Upper lobe of left lung (tissue), 6 donors: ENCODE measurements around the gene VCAM1. TPM values are rescaled to one million over a fixed set of nuclear protein-coding genes. Genes with fewer than 3 reads are reported as not detected.
A peak's percentile ranks its signal among the peaks of the same experiment; 100 is the strongest.
"Not testable (repeated sequence)": the region's sequence is repeated elsewhere in the genome, so short reads cannot be mapped to it uniquely, and the experiment has no call there.

Experiments
- ATAC-seq, 2 donors: fragments of 200-7000 bp; cut with Tn5 transposase; one replicate each; pipeline ENCODE4 v1.9.1; 2022; ENCODE audit warnings: mild to moderate bottlenecking in 2 of 2, moderate library complexity in 2 of 2; ENCODE audit not compliant: low FRiP score in 2 of 2
- DNase-seq, 2 donors: peaks; one replicate each; pipeline ENCODE4 v3.0.0-alpha.2; 2019 to 2020
- H3K27ac ChIP-seq, 4 donors: fragments of 200-600 bp; sonication (generic); one replicate each; pipeline ENCODE4 v1.5.1; 2016 to 2019
- H3K27me3 ChIP-seq, 4 donors: fragments of 200-600 bp; sonication (generic); one replicate each; pipeline ENCODE4 v1.5.1; 2017 to 2019
- H3K36me3 ChIP-seq, 4 donors: fragments of 200-600 bp; sonication (generic); one replicate each; pipeline ENCODE4 v1.5.1; 2016 to 2019
- H3K4me1 ChIP-seq, 4 donors: fragments of 200-600 bp; sonication (generic); one replicate each; pipeline ENCODE4 v1.5.1; 2018 to 2019
- H3K4me3 ChIP-seq, 4 donors: fragments of 200-600 bp; sonication (generic); one replicate each; pipeline ENCODE4 v1.5.1; 2017 to 2019; ENCODE audit warnings: mild to moderate bottlenecking in 2 of 4, moderate library complexity in 1 of 4
- H3K9me3 ChIP-seq, 4 donors: fragments of 200-600 bp; sonication (generic); one replicate each; pipeline ENCODE4 v1.5.1; 2018 to 2019
- EP300 ChIP-seq, 4 donors: sonication (generic); formaldehyde crosslinking; IDR thresholded peaks; one replicate each; pipeline ENCODE4 v1.5.1; 2017; ENCODE audit warnings: antibody characterized with exemption in 4 of 4, control low read depth in 2 of 4
- POLR2A ChIP-seq, 4 donors: fragments of 450-650 bp; IDR thresholded peaks; one replicate each; pipeline ENCODE4 v1.5.1; 2016 to 2017; ENCODE audit warnings: antibody characterized with exemption in 4 of 4, mild to moderate bottlenecking in 2 of 4
- POLR2AphosphoS5 ChIP-seq, 2 donors: sonication (generic); formaldehyde crosslinking; IDR thresholded peaks; one replicate each; pipeline ENCODE4 v1.5.1; 2017; ENCODE audit warnings: antibody characterized with exemption in 2 of 2
- WGBS, 2 donors: methylation state at CpG; one replicate each; pipeline ENCODE4 v1.1.5; 2017 to 2018; 5-methylcytosine and 5-hydroxymethylcytosine counted together
- total RNA-seq, 6 donors: library from RNA; depleted of rRNA in 4 of 6; stranded (reverse); fragments of >200 nt in 4 of 6; gene quantifications; one replicate each; pipeline versions ENCODE4 v1.1.0 to v1.2.1, GENCODE V29; 2016 to 2021
- TF ChIP-seq, protein P1 (sequence below), 6 experiments: fragments of 450-650 bp in 4 of 6; fragments of 200-600 bp in 2 of 6; sonication (generic) in 2 of 6; IDR thresholded peaks; one replicate each; pipeline ENCODE4 v1.5.1; 2016 to 2019; ENCODE audit warnings: antibody characterized with exemption in 6 of 6
- donor health status: DM: no; HTN: no; CAD: no; lungs with moderate emphysema.
- donor health status: DM: no; HTN: yes; CAD: no; lungs with severe emphysema.

Gene VCAM1
- total RNA-seq, 6 donors from 2014 or later = 1.0 to 12.5 (median 3.2) TPM

GRCh38 chr1:100780814-100781213 lies 61.3 kb downstream of the VCAM1 start:
- no peak for DNase-seq
- H3K4me3 ChIP-seq = no peak overlapping the region
- no peaks in the 10 kb centered on the region for H3K4me1 ChIP-seq
- H3K27ac ChIP-seq = no peak overlapping the region
- H3K27me3 ChIP-seq = no peaks in the 10 kb centered on the region
- H3K9me3 ChIP-seq = peaks cover 0 to 4% (median 0%) of the 10 kb centered on the region in 4 donors
- no peak for ATAC-seq
- no peaks in the 10 kb centered on the region for H3K36me3 ChIP-seq
- TF ChIP-seq EP300 (IDR thresholded peaks at IDR 0.05) (no peak), POLR2A (IDR thresholded peaks at IDR 0.05) (no peak), POLR2AphosphoS5 (IDR thresholded peaks at IDR 0.05) (no peak)
- TF ChIP-seq, protein P1, sequence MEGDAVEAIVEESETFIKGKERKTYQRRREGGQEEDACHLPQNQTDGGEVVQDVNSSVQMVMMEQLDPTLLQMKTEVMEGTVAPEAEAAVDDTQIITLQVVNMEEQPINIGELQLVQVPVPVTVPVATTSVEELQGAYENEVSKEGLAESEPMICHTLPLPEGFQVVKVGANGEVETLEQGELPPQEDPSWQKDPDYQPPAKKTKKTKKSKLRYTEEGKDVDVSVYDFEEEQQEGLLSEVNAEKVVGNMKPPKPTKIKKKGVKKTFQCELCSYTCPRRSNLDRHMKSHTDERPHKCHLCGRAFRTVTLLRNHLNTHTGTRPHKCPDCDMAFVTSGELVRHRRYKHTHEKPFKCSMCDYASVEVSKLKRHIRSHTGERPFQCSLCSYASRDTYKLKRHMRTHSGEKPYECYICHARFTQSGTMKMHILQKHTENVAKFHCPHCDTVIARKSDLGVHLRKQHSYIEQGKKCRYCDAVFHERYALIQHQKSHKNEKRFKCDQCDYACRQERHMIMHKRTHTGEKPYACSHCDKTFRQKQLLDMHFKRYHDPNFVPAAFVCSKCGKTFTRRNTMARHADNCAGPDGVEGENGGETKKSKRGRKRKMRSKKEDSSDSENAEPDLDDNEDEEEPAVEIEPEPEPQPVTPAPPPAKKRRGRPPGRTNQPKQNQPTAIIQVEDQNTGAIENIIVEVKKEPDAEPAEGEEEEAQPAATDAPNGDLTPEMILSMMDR (IDR thresholded peaks at IDR 0.05) = no peak

DNA sequence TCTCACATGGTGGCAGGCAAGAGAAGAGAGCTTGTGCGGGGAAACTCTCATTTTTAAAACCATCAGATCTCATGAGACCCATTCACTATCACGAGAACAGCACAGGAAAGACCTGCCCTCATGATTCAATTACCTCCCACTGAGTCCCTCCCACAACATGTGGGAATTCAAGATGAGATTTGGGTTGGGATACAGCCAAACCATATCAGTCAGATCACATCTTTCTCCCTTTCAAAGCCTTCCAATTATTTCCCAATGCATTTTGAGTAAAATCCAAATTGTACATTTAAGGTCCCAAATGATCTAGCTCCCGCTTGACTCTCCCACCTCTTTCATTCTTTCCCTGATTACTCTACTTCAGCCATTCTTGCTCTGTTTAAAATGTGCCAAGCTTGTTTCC lies 62.2 kb downstream of the VCAM1 start:
- 92 to 96% methylated on average over 3 of the region's 3 CpGs for WGBS, 2 donors
- H3K9me3 ChIP-seq, H3K4me3 ChIP-seq, H3K27ac ChIP-seq, ATAC-seq, DNase-seq, H3K4me1 ChIP-seq, H3K36me3 ChIP-seq, H3K27me3 ChIP-seq: not testable (repeated sequence)

DNA sequence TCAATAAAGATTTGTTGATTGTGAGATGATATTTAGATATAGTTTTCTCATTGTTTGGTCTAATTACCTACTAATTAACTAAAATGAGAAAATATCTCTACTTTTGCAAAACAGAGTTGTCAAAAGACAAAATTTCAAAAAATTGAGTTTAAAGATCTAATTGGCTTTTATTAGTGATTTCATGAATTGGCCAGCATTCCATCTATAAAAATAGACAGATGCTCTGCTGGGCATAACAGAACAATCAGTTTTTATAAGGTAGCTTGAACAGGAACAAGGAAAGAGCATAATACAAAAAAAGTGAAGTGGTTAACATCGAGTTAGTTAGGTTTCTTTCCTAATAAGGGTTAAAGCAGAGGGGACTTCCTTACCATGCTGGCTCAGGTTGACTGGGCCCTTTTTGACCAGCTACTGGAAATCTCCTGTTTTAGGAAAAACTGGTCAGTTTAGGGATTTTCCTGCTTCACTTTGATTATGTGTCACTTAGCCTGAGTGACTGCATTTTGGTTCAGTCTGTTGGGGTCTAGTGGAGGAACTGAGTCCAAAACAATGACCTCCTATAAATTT lies 63.0 kb downstream of the VCAM1 start:
- Histone ChIP-seq H3K9me3 (peaks cover 0 to 4% (median 0%) of the 10 kb centered on the region in 4 donors), H3K4me3 (no peak overlapping the region), H3K27ac (no peak overlapping the region), H3K4me1 (no peaks in the 10 kb centered on the region), H3K27me3 (no peaks in the 10 kb centered on the region), H3K36me3 (no peaks in the 10 kb centered on the region)
- no peak for DNase-seq
- WGBS, 2 donors = 67 to 71% methylated on average over 1 of the region's 1 CpG
- no peak for ATAC-seq
- TF ChIP-seq EP300 (IDR thresholded peaks at IDR 0.05) (no peak), POLR2AphosphoS5 (IDR thresholded peaks at IDR 0.05) (no peak), POLR2A (IDR thresholded peaks at IDR 0.05) (no peak)
- TF ChIP-seq, protein P1 (IDR thresholded peaks at IDR 0.05) = no peak

- Histone ChIP-seq H3K4me1 (no peaks in the 10 kb centered on the region), H3K27ac (no peak overlapping the region), H3K4me3 (no peak overlapping the region), H3K9me3 (peaks cover 0 to 4% (median 0%) of the 10 kb centered on the region in 4 donors), H3K27me3 (no peaks in the 10 kb centered on the region), H3K36me3 (no peaks in the 10 kb centered on the region)
- TF ChIP-seq POLR2AphosphoS5 (IDR thresholded peaks at IDR 0.05) (no peak), POLR2A (IDR thresholded peaks at IDR 0.05) (no peak), EP300 (IDR thresholded peaks at IDR 0.05) (no peak)
- TF ChIP-seq, protein P1 (IDR thresholded peaks at IDR 0.05) = no peak
- WGBS, 2 donors = 52 to 74% methylated on average over 5 of the region's 5 CpGs
- no peak for DNase-seq
- ATAC-seq = peak in 1 of 2 donors; percentile 89
Measured at GRCh38 chr1:100785470-100786052, 66.0 kb downstream of the VCAM1 start.

GRCh38 chr1:100786870-100787269 lies 67.3 kb downstream of the VCAM1 start:
- DNase-seq (no peak), ATAC-seq (no peak)
- Histone ChIP-seq H3K27ac (no peak overlapping the region), H3K4me1 (no peaks in the 10 kb centered on the region), H3K27me3 (no peaks in the 10 kb centered on the region), H3K36me3 (no peaks in the 10 kb centered on the region), H3K9me3 (peaks cover 0 to under 1% (median 0%) of the 10 kb centered on the region in 4 donors), H3K4me3 (no peak overlapping the region)
- 89 to 90% methylated on average over 2 of the region's 2 CpGs for WGBS, 2 donors
- TF ChIP-seq POLR2AphosphoS5 (IDR thresholded peaks at IDR 0.05) (no peak), POLR2A (IDR thresholded peaks at IDR 0.05) (no peak)
- TF ChIP-seq, protein P1 (IDR thresholded peaks at IDR 0.05) = no peak

Other genes with a start within 250 kb of the VCAM1 start
- under 1 TPM in 1 of 6 donors, not detected in 5; 0.30 TPM for gene GPR88, start 181.6 kb upstream of the VCAM1 start, total RNA-seq
- 10 to 100 TPM in 2 of 6 donors, 1 to 10 TPM in 4; 5.2 to 15.3 (median 8.1) TPM for gene EXTL2, start 175.1 kb downstream of the VCAM1 start, total RNA-seq
- gene SLC30A7, start 176.3 kb downstream of the VCAM1 start, total RNA-seq = 10 to 100 TPM in 5 of 6 donors, 1 to 10 TPM in 1; 8.4 to 34.5 (median 26.4) TPM